GM19025 (cell line): Measurements from ENCODE around the gene FAM118A.

Experiments used
- ATAC-seq: cut with Tn5 transposase; IDR thresholded peaks from one replicate; pipeline ENCODE4 v1.9.1; 2021; ENCODE audit warnings: mild to moderate bottlenecking, low read depth, moderate library complexity; ENCODE audit not compliant: unreplicated experiment

Gene FAM118A

DNA sequence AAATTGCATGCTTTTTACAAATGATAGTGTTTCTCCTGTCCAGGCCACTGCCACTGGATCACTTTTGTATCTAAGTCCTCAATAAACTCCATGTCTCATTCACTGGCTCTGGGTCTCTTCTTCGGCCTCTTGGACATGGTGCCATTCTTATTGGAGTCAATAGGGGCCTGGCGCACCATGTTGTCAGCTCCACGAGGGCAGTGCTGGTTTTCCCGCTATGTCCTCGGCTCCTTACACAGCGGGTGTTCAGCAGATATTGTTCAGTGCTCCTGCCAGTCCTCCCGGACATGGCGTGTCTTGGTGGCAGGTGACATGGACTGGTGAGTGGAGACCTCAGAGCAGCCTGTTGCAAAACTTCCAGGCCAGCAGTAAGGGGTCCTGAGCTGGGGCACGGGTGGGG lies 3.6 kb upstream of the FAM118A start:
- ATAC-seq = no peak

DNA sequence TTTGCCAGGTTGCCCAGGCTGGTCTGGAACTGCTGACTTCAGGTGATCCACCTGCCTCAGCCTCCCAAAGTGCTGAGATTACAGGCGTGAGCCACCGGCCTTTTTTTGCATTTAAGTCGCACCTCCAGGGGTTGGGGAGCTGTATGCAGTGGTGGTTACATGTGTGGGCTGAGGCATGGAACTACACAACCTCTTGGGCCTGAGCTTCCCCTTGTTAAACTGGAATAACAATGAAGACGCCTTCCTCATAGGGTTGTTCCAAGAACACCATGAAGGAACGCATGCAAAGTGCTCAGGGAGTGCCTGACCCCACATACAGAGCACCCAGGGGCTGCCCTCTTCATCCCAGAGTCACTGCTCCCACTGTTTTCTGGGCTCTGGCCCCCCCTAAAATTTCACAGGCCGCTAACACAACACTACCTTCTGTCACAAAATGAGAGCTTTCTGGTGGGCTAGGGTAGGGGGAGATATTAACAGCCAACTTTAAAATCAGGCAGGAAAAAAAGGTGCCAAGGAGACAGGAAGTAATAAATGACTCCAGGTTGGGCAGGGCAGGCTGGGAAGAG lies 1.3 kb upstream of the FAM118A start:
- no peak for ATAC-seq

DNA sequence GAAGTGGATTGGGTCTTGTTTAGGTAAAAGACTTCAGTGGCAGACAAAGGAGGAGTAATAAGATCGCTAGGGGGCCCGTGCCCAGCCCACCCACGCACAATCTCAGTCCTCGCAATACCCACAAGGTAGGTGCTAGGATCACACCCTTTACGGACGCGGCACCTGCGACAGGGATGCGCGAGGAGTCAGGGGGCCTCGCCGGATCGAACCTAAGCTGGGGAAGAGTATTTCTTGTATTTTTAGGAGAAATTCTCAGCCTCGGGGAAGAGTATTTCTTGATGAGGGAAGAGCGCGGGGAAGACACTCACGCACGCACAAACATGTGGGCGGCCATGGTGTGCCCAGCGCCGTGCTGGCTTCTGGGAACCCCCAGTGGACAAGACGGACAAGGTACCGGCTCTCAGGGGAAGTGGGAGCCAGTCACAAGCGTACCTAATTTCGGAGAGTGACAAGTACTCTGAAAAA lies 745 bp upstream of the FAM118A start:
- no peak for ATAC-seq

DNA sequence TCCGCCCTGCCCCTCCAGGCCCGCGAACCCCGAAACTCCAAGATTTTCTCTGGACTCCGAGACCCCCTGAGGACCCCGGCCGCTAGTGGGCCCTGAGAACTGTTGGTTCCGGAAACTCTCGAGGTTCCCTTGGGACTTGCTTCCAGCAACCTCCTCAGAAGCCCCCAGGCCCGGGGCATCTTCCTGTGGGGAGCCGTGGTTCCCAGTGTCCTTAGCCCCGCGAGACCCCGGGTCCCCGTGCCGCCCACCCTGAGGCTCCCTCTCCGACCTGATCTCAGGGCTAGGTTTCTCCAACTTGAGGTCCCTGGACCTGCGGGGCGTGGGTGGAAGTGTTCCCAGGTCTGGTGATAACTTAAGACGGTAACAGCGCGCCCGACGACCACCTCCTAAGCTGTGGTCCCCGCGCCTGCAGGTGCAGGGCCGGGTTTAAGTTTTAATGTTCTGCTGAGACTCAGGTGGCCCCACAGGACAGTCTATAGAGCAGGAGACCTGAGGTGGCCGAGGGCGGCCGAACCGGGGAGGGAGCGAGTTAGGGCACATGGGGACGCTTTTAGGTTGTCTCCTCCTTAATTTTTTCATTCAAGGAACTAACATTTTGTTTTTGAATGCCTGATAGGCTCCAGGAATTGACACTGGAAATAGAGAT lies 720 bp downstream of the FAM118A start:
- no peak for ATAC-seq

DNA sequence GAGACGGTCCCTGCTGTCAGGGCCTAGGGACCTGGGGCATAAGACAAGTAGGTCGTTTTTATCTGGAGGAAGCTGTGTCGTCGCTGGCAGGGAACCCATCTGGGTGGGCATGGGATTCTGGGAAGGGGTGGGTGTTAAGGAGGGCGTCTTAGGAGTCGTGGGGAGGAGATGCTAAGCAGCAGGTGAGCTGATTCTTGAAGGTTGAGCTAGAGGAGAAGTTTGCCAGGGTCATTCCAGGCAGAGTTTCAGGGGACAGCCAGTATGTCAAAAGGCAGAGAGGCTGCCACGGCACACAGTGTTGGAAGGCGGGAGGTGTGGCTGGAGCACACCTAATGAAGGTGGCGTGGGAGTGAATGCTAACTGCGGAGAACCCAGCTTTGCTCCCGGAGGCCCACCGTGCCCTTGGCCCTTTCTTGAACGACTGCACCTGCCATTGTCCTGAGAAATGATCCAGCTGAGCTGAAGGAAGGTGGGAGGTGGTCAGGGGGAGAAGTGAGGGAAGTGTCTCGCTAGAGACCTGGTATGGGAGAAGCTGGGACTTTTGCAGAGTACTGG lies 1.3 kb downstream of the FAM118A start:
- no peak for ATAC-seq

DNA sequence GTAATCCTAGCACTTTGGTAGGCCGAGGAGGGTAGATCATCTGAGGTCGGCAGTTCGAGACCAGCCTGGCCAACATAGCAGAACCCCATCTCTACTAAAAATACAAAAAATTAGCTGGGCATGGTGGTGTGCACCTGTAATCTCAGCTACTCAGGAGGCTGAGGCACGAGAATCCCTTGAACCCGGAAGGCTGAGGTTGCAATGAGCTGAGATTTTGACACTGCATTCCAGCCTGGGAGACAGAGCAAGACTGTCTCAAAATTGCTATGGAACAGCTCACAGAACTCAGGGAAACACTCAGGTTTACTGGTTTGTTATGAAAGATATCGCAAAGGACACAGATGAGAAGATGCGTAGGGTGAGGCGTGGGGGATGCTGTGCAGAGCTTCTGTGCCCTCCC lies 2.7 kb downstream of the FAM118A start:
- no peak for ATAC-seq

DNA sequence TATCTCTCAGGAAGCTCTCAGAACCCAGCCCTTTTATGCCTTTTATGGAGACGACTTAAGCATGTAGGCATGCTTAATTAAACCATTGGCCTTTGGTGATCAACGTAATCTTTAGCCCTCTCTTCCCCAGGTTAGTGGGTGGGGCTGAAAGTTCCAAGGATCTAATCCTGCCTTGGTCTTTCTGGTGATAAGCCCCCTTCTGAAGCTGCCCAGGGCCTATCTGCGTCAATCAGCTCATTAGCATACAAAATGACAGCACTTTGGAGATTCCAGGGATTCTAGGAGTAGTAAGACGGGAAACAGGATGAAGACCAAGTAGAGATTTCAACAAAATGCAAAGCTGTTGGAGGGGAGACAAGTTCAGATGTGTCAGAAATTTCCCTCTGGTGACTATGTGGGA lies 3.1 kb downstream of the FAM118A start:
- ATAC-seq = no peak

DNA sequence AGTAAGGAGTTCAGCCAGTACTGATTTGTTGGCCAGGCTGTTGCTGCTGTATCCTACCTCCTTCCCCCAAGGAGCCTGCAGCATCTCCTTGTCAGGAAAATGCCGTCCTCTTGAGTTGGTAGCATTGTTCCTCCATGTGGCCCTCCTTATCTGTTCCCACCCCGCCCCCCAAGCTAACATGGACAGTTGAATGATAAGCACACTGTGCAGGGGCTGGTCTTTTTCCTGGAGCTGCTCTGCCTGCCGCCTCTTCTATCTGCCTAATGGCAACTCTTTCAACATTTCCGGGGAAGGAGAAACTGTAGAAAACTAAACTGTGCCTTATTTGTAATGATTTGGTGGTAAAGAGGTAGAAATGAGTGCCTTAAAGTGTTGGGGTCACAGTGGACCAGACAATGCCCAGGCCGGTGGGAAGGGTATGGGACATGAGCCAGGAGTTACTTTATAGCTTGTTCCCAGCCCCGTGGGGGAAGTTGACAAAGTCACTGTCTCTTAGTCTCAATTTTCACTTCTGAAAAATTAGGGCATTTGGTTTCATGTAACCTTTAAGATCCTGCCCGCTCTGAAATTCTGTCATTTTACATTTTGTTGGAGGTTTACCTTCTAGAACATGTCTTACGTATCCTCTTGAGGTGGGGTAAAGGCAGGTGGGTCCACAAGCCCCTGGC lies 4.5 kb downstream of the FAM118A start:
- no peak for ATAC-seq

DNA sequence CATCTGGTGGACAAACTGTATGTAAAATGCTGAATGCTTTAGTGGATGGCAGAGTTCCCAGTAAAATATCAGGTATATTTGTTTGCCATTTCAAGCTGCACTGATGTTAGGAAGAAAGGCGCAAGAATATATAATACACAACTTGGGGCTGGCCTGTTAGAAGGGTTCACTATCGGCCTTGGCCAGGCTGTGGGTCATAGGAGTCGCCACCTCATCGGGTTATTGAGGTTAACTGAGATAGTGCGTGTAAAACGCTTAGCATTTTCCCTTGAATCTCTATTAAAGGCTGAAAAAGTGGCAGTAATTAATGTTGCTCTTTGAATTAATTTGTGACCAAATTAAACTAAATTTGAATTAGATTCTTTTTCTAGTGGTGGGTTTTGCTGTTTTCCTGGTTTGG lies 5.1 kb downstream of the FAM118A start:
- no peak for ATAC-seq

DNA sequence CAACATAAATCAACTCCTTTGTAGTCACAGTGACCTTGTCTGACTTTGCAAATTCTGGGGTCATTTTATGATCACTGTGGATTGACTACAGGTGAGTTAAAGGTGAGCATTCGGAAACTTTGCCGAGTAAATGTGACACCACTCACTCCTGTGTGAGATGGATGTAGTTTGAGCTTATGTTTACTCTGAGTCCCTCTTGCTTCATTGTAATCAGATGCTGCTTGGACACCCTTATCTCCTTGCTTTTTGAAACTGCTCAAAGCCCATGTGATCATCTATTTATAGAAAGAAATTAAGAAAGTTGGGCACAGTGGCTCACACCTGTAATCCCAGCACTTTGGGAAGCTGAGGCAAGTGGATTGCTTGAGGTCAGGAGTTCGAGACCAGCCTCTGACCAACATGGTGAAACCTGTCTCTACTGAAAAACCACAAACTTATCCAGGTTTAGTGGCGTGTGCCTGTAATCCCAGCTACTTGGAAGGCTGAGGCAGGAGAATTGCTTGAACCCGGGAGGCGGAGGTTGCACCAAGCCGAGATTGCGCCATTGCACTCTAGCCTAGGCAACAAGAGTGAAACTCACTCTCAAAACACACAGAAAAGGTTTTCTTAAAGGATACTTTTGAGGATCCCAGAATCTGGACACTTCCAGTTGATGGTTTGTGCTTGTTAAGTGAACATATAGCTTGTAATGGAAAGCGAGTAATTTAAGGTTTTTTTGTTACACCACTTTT lies 7.2 kb downstream of the FAM118A start:
- ATAC-seq = no peak

DNA sequence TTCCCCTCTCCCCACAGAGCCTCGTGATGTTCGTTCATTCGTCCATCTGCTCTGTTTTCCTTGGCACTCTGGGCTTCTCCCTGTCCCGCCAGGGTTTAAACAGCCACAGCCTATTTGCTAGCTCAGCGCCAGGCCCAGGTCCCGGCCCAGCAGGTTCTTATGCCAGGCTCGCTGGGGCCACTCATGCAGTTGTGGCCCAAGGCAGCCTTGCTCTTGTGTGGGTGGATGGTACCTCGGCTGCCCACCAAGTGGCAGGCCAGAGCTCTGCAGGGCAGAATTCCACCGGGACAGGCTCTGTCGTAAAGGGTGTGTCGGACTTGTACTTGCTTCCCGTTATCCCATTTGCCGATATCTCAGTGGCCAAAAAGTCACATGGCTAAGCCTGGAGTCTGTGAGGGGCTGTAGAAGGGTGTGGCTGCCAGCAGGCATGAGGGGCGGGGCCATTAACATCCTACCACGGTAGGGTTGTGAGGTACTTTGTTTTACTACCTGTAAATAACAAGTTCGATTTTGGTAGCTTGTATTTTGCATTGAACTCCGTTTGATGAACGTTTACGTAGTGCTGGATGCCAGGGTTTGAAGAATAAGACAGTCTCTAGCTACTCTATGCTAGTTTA lies 7.9 kb downstream of the FAM118A start:
- no peak for ATAC-seq

DNA sequence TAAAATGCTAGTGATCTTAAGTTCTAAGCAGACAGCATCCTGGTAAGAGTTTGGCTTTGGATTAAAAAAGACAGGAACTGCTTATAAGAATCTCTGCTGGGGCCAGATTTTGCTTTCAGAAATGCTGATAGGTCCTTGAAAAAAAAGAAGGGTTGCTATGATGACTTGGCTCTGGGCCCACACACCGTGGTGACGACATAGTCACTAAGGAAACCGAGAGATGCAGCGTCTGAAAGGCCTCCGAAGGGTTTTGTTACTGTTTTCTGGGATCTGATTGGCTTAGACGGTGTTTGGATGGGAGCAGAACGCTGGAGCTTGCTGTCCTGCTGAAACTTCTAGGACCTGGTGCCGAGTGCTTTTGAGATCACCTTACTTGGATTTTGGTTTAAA lies 8.4 kb downstream of the FAM118A start:
- no peak for ATAC-seq

DNA sequence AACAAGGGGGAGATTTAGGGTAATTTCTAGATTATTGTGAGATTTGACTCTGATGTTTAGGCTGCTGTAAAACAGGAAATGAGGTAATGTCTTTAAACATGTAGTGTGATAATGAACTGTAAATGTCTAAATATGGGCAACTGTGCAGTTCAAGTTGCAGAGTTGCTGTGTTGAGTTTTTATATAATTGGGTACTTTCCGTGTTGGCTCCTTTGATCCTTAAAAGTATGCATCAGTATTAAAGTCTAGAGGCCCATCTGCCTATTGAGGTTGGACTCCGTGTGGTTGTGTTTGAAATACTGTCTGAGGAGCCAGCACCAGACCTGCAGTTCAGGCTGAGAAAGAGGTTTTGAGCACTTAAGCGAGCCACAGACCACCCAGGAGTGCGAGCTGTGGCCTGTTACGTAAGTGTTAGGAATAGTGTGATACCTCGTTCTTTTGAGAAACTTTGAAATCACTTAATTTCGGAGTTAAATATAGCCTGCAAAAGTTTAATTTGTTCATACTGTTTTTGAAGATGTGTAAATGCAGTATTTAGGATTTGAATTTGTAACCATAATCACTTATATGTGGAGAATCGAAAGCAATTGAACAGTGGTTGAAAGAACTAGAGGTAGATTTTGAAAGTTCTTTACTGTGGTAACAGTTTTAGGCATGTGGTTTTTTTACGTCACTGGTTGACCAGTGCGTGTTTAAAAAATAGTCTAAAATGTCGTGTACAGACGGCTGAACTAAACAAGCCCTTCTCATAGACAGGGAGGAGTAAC lies 9.0 kb downstream of the FAM118A start:
- no peak for ATAC-seq

DNA sequence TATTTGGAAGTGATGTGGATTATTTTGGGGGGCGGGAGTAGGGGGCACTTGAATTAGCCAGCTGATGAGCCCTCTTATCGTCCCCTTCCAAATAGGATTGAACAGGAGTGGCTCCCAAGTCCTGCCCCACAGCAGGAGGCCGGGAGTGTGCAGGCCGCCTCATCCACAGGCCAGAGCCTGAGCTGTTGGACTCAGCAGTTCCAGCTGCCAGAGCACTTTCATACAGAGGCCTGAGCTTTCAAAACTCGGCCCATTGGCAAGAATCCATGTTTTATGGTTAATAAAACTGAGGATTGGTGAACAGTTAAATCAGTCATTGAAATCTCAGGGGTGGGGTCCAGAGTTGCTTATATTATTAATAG lies 9.6 kb downstream of the FAM118A start:
- no peak for ATAC-seq

DNA sequence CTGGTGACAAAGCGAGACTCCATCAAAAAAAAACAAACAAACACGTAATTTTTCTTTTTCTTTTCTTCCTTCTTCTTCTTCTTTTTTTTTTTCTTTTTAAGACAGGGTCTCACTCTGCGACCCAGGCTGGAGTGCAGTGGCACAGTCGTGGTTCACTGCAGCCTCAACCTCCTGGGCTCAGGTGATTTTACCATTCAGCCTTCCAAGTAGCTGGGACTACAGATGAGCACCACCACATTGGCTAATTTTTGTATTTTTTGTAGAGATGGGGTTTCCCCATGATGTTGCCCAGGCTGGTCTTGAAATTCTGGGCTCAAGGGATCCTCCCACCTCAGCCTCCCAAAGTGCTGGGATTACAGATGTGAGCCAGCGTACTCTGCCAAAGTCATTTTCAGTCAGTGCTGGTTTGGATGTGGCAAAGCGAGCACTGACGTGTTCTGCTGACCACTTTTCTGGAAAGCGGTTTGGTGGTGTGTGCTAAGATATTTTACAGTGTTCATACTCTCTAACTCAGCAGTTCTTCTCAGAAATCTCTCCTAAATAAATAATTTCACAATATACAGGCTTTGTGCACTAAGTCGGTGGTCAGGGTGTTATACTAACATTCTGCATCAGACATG lies 10.7 kb downstream of the FAM118A start:
- ATAC-seq = no peak

DNA sequence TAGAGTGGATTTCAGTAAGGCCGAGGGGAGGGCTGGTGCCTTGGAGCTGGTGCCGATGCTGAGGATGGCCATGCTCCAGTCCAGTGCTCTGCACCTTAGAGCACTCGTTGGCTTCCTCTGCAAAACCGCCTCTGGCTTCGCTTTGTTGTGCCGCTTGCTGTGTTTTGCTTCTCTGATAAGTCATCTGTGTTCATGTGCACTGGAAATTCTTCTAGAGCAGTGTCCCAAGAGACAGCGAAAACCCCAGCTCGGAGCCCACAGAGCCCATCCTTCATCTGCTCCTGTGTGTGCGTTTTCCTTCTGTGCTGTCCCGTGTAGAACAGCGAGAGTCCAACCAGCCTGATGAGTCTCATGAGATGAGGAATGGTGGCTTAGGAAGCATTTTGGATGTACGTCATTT lies 12.1 kb downstream of the FAM118A start:
- no peak for ATAC-seq

DNA sequence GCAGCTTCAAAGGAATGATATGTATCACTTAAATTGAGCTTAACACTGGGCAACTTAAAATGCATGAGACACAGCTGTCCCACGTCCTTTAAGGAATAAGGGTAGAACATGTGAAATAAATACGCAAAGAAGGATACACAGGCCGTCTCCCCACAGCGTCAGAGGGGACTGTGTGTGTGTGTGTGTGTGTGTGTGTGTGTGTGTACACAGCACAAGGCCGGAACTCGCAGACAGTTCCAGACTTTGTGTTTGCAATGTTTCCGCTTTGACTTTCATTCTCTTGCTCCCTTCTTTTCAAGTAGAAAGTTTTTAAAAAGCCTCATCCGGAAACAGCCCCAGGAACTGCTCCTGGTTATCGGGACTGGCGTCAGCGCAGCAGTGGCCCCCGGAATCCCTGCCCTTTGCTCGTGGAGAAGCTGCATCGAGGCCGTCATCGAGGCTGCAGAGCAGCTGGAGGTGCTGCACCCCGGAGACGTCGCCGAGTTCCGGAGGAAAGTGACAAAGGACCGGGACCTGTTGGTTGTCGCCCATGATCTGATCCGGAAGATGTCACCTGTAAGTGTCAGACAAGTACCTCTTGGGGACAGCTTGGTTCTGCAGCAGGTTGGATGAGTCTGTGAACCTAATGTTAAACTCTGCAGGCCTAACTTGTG lies 13.3 kb downstream of the FAM118A start:
- ATAC-seq = no peak

DNA sequence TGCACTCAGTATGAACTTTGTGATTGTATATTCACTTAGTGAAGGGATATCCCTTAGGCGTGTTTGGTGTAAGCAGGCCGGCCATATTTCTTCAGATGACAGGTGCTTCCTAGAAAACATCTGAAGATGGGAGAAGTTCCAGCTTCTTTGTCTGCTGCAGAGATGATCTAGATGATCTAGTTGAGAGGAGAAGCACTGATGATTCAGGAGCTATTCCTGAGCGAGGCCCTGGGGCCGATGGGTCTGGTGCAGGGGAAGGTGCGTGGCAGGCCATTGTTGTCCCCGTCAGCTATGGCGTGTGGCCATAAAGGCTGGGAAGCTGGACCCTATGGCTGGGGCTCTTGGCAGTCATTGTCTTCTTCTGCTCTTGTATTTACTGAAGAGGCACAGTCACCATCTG lies 14.0 kb downstream of the FAM118A start:
- no peak for ATAC-seq

DNA sequence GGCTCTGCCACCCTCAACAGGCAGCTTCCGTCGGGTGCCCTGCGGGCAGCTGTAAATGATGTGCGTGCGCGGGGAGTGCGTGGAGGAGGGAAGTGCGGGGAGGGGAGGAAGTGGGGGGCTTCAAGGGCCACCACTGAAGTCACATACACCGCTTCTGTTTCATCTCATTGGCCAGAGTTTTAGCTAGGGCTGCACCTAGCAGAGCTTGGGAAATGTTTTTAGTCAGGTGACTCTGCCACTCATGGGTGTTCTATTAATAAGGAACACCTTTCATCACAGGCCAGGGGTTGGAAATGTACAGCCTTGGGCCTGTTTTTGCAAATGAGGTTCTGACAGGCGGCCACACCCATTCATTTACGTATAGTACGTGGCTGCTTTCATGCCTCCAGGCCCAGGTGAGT lies 14.6 kb downstream of the FAM118A start:
- no peak for ATAC-seq
